Endothelial cell (in vitro differentiated cells): ENCODE data around the gene FAM72A. TPM values are rescaled to one million over a fixed set of nuclear protein-coding genes. Genes with fewer than 3 reads are reported as not detected.
"Not testable (repeated sequence)": the region's sequence is repeated elsewhere in the genome, so short reads cannot be mapped to it uniquely, and the experiment has no call there.

ENCODE experiments used
- DNase-seq: peaks from one replicate; pipeline ENCODE4 v3.0.0; 2021; ENCODE audit warnings: low spot score
- H3K27ac Mint-ChIP-seq: one replicate; pipeline ENCODE4 v1.8.0; 2021; ENCODE audit warnings: mixed read lengths, inconsistent platforms; ENCODE audit not compliant: unreplicated experiment
- H3K27me3 Mint-ChIP-seq: one replicate; pipeline ENCODE4 v1.8.0; 2021; ENCODE audit warnings: mild to moderate bottlenecking, moderate library complexity, mixed read lengths, inconsistent platforms; ENCODE audit not compliant: unreplicated experiment
- H3K36me3 Mint-ChIP-seq: one replicate; pipeline ENCODE4 v1.8.0; 2021; ENCODE audit warnings: mild to moderate bottlenecking, low read depth, mixed read lengths, inconsistent platforms; ENCODE audit not compliant: unreplicated experiment
- H3K4me1 Mint-ChIP-seq: one replicate; pipeline ENCODE4 v1.8.0; 2021; ENCODE audit warnings: mild to moderate bottlenecking, mixed read lengths, inconsistent platforms; ENCODE audit not compliant: unreplicated experiment
- H3K4me3 Mint-ChIP-seq: one replicate; pipeline ENCODE4 v1.8.0; 2021; ENCODE audit warnings: mild to moderate bottlenecking, mixed read lengths, inconsistent platforms; ENCODE audit not compliant: unreplicated experiment
- H3K9me3 Mint-ChIP-seq: one replicate; pipeline ENCODE4 v1.8.0; 2021; ENCODE audit warnings: mixed read lengths, inconsistent platforms; ENCODE audit not compliant: unreplicated experiment
- total RNA-seq: library from RNA; stranded (reverse); fragmentation: NEBNext Ultra II Directional; extraction: Animal tissue kit (Norgen Biotek cat#: 25700); gene quantifications from one replicate; pipeline ENCODE4 v1.2.1, GENCODE V29; 2021; ENCODE audit not compliant: unreplicated experiment

Gene FAM72A
- total RNA-seq, 1 donor from 2014 or later, result 21.7 TPM

- not testable (repeated sequence) for H3K4me3 Mint-ChIP-seq, H3K27me3 Mint-ChIP-seq, H3K9me3 Mint-ChIP-seq, DNase-seq, H3K36me3 Mint-ChIP-seq, H3K4me1 Mint-ChIP-seq, H3K27ac Mint-ChIP-seq
These were observed 24.2 kb upstream of the FAM72A start for GRCh38 chr1:206226886-206227285.

GRCh38 chr1:206225386-206225785 lies 22.7 kb upstream of the FAM72A start:
- not testable (repeated sequence) for H3K9me3 Mint-ChIP-seq, H3K4me1 Mint-ChIP-seq, H3K27me3 Mint-ChIP-seq, H3K36me3 Mint-ChIP-seq, H3K27ac Mint-ChIP-seq, DNase-seq, H3K4me3 Mint-ChIP-seq

GRCh38 chr1:206224190-206224776 lies 21.6 kb upstream of the FAM72A start:
- not testable (repeated sequence) for DNase-seq, H3K36me3 Mint-ChIP-seq, H3K27me3 Mint-ChIP-seq, H3K4me3 Mint-ChIP-seq, H3K27ac Mint-ChIP-seq, H3K4me1 Mint-ChIP-seq, H3K9me3 Mint-ChIP-seq

GRCh38 chr1:206221585-206221984 lies 18.9 kb upstream of the FAM72A start:
- H3K4me3 Mint-ChIP-seq, H3K4me1 Mint-ChIP-seq, H3K27ac Mint-ChIP-seq, H3K27me3 Mint-ChIP-seq, H3K36me3 Mint-ChIP-seq, DNase-seq, H3K9me3 Mint-ChIP-seq: not testable (repeated sequence)

GRCh38 chr1:206220332-206221000 lies 17.8 kb upstream of the FAM72A start:
- H3K4me3 Mint-ChIP-seq, DNase-seq, H3K27ac Mint-ChIP-seq: not testable (repeated sequence)

GRCh38 chr1:206219514-206220331 lies 17.1 kb upstream of the FAM72A start:
- H3K27ac Mint-ChIP-seq, H3K27me3 Mint-ChIP-seq, H3K36me3 Mint-ChIP-seq, H3K9me3 Mint-ChIP-seq, DNase-seq, H3K4me3 Mint-ChIP-seq, H3K4me1 Mint-ChIP-seq: not testable (repeated sequence)

More at GRCh38 chr1:206220332-206221000, 17.8 kb upstream of the FAM72A start:
- not testable (repeated sequence) for H3K9me3 Mint-ChIP-seq, H3K36me3 Mint-ChIP-seq, H3K4me1 Mint-ChIP-seq, H3K27me3 Mint-ChIP-seq

GRCh38 chr1:206218765-206219164 lies 16.1 kb upstream of the FAM72A start:
- H3K27ac Mint-ChIP-seq, DNase-seq, H3K9me3 Mint-ChIP-seq, H3K36me3 Mint-ChIP-seq, H3K4me3 Mint-ChIP-seq, H3K27me3 Mint-ChIP-seq, H3K4me1 Mint-ChIP-seq: not testable (repeated sequence)

- not testable (repeated sequence) for H3K27ac Mint-ChIP-seq, H3K9me3 Mint-ChIP-seq, H3K27me3 Mint-ChIP-seq, H3K4me1 Mint-ChIP-seq, H3K4me3 Mint-ChIP-seq, H3K36me3 Mint-ChIP-seq, DNase-seq
These were observed 15.6 kb upstream of the FAM72A start for GRCh38 chr1:206218285-206218684.

- not testable (repeated sequence) for H3K27me3 Mint-ChIP-seq, H3K4me3 Mint-ChIP-seq, H3K36me3 Mint-ChIP-seq, DNase-seq, H3K9me3 Mint-ChIP-seq, H3K4me1 Mint-ChIP-seq, H3K27ac Mint-ChIP-seq
These were observed 13.2 kb upstream of the FAM72A start for GRCh38 chr1:206215600-206216392.

- not testable (repeated sequence) for H3K27me3 Mint-ChIP-seq, H3K4me1 Mint-ChIP-seq, DNase-seq, H3K36me3 Mint-ChIP-seq, H3K9me3 Mint-ChIP-seq, H3K4me3 Mint-ChIP-seq, H3K27ac Mint-ChIP-seq
These were observed 8.2 kb upstream of the FAM72A start for GRCh38 chr1:206210802-206211201.

GRCh38 chr1:206205569-206205968 lies 2.9 kb upstream of the FAM72A start:
- not testable (repeated sequence) for H3K27me3 Mint-ChIP-seq, H3K9me3 Mint-ChIP-seq, H3K36me3 Mint-ChIP-seq, H3K4me1 Mint-ChIP-seq, H3K4me3 Mint-ChIP-seq, H3K27ac Mint-ChIP-seq
- peak; percentile 16 for DNase-seq
